ENCODE data around the gene PRDM7.

GRCh38 chr16:90061437-90061836 lies 15.7 kb downstream of the PRDM7 start:
- TF ChIP-seq, protein P1, sequence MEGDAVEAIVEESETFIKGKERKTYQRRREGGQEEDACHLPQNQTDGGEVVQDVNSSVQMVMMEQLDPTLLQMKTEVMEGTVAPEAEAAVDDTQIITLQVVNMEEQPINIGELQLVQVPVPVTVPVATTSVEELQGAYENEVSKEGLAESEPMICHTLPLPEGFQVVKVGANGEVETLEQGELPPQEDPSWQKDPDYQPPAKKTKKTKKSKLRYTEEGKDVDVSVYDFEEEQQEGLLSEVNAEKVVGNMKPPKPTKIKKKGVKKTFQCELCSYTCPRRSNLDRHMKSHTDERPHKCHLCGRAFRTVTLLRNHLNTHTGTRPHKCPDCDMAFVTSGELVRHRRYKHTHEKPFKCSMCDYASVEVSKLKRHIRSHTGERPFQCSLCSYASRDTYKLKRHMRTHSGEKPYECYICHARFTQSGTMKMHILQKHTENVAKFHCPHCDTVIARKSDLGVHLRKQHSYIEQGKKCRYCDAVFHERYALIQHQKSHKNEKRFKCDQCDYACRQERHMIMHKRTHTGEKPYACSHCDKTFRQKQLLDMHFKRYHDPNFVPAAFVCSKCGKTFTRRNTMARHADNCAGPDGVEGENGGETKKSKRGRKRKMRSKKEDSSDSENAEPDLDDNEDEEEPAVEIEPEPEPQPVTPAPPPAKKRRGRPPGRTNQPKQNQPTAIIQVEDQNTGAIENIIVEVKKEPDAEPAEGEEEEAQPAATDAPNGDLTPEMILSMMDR (IDR thresholded peaks at IDR 0.05; ENCODE audit: insufficient read depth, low read depth, low read length) = no peak
- no peak for TF ChIP-seq EZH2 (IDR thresholded peaks at IDR 0.05; ENCODE audit: insufficient read depth, low read length)
